Endothelial cell of umbilical vein (primary cell): ENCODE results near the gene KCNIP1.

ENCODE experiments used
- CTCF ChIP-seq, 2 donors: IDR thresholded peaks; 1 replicate in 1 of 2; 2 replicates in 1 of 2; pipeline ENCODE4 v1.5.1; 2011; ENCODE audit warnings: low read length in 2 of 2, mild to moderate bottlenecking in 2 of 2, moderate library complexity in 2 of 2, control low read depth in 1 of 2, inconsistent platforms in 1 of 2, low read depth in 1 of 2; ENCODE audit not compliant: insufficient read depth in 1 of 2; ENCODE audit errors: extremely low read depth in 1 of 2
- EZH2 ChIP-seq: IDR thresholded peaks from 2 replicates; pipeline ENCODE4 v1.6.1; 2012; ENCODE audit warnings: borderline replicate concordance, low read depth, mild to moderate bottlenecking, moderate library complexity, low read length, inconsistent platforms; ENCODE audit not compliant: severe bottlenecking
- FOS ChIP-seq: IDR thresholded peaks from 2 replicates; pipeline ENCODE4 v1.6.1; 2011; ENCODE audit warnings: mild to moderate bottlenecking, low read length, moderate library complexity, borderline replicate concordance; ENCODE audit not compliant: insufficient read depth
- GATA2 ChIP-seq: IDR thresholded peaks from 2 replicates; pipeline ENCODE4 v1.7.0; 2011; ENCODE audit warnings: low read depth, mild to moderate bottlenecking, moderate library complexity, mixed read lengths, low read length; ENCODE audit not compliant: insufficient read length, insufficient read depth
- JUN ChIP-seq: IDR thresholded peaks from 2 replicates; pipeline ENCODE4 v1.6.1; 2011; ENCODE audit warnings: borderline replicate concordance, low read depth; ENCODE audit not compliant: insufficient read length, insufficient read depth
- MAX ChIP-seq: IDR thresholded peaks from 2 replicates; pipeline ENCODE4 v1.6.1; 2011; ENCODE audit not compliant: insufficient read depth, insufficient read length
- MYC ChIP-seq: IDR thresholded peaks from one replicate; pipeline ENCODE4 v1.6.1; 2011; ENCODE audit warnings: mild to moderate bottlenecking, low read depth, low read length
- POLR2A ChIP-seq: IDR thresholded peaks from 2 replicates; pipeline ENCODE4 v1.6.1; 2012; ENCODE audit warnings: low read depth, mild to moderate bottlenecking, control low read depth, low read length
- POLR2AphosphoS5 ChIP-seq: IDR thresholded peaks from 2 replicates; pipeline ENCODE4 v1.6.1; 2012; ENCODE audit warnings: low read depth, mild to moderate bottlenecking, control low read depth, low read length, moderate library complexity; ENCODE audit not compliant: insufficient read depth

GRCh38 chr5:170480260-170480659 lies 23.6 kb upstream of the KCNIP1 start:
- TF ChIP-seq CTCF (IDR thresholded peaks at IDR 0.05; ENCODE audit: extremely low read depth in 1 of 2, insufficient read depth in 1 of 2, low read depth in 1 of 2, low read length in 2 of 2): no peak
- no peak for TF ChIP-seq POLR2AphosphoS5
- TF ChIP-seq GATA2: no peak
- TF ChIP-seq POLR2A: no peak
- no peak for TF ChIP-seq MYC
- TF ChIP-seq EZH2: no peak
- TF ChIP-seq MAX: no peak
- no peak for TF ChIP-seq JUN
- no peak for TF ChIP-seq FOS
